ENCODE data around the gene SDHAF4.
A peak's percentile ranks its signal among the peaks of the same experiment; 100 is the strongest.
"Not testable (repeated sequence)": the region's sequence is repeated elsewhere in the genome, so short reads cannot be mapped to it uniquely, and the experiment has no call there.

The SDHAF4 gene

DNA sequence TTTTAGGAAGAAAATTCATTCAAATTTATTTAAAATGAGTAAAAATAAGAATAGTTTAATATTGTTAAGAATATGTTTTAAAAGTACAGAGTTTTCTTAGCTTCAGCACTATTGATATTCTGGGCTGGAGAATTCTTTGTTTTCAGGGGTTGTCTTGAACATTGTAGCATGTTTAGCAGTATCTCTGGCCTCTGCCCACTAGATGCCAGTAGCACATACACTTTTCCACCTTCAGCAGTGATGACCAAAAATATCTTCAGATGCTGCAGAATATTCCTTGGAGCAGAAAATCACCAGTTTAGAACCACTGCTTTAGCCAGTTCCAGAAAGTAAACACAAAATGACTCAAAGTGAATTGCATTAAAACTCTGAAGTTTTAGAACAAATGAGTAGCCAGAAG is 19.4 kb upstream of the SDHAF4 start:
- no peak for DNase-seq (ENCODE audit: low spot score)
- H3K9me3 ChIP-seq (ENCODE audit: severe bottlenecking) = no peaks in the 10 kb centered on the region
- peaks cover 8% of the 10 kb centered on the region; the same call in 1 of the 2 replicates for H3K36me3 ChIP-seq (ENCODE audit: low read depth)
- no peaks in the 10 kb centered on the region for H3K27me3 ChIP-seq (ENCODE audit: insufficient read depth, poor library complexity, severe bottlenecking)
- no peaks in the 10 kb centered on the region for H3K4me1 ChIP-seq (ENCODE audit: insufficient read depth, poor library complexity, severe bottlenecking)
- H3K27ac ChIP-seq (ENCODE audit: poor library complexity, severe bottlenecking) = no peak overlapping the region
- TF ChIP-seq, protein P1, sequence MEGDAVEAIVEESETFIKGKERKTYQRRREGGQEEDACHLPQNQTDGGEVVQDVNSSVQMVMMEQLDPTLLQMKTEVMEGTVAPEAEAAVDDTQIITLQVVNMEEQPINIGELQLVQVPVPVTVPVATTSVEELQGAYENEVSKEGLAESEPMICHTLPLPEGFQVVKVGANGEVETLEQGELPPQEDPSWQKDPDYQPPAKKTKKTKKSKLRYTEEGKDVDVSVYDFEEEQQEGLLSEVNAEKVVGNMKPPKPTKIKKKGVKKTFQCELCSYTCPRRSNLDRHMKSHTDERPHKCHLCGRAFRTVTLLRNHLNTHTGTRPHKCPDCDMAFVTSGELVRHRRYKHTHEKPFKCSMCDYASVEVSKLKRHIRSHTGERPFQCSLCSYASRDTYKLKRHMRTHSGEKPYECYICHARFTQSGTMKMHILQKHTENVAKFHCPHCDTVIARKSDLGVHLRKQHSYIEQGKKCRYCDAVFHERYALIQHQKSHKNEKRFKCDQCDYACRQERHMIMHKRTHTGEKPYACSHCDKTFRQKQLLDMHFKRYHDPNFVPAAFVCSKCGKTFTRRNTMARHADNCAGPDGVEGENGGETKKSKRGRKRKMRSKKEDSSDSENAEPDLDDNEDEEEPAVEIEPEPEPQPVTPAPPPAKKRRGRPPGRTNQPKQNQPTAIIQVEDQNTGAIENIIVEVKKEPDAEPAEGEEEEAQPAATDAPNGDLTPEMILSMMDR (IDR thresholded peaks at IDR 0.05; ENCODE audit: poor library complexity, severe bottlenecking) = peak; percentile 50
- ATAC-seq (ENCODE audit: low read depth) = peak; percentile 45; the same call in 2 of the 3 replicates
- H3K4me3 ChIP-seq (ENCODE audit: severe bottlenecking) = no peak overlapping the region

DNA sequence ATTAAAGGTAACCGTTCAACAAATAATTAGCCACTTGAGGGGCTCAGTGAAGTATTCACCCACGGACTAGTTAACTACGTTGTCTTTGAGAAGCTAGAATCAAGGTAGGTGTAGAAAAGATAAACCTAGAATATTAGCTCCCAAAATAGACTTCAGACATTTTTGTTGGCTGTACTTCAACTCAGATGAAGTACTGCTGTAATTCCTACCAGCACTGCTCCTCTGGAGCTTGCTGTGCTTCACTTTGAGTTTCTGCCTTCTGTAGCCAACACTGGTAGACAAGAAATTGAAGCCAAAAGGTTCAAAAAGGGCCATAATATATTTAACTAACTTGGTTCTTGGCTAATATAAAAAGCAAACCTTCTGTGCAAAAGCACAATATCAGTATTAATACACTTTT is 18.8 kb upstream of the SDHAF4 start:
- no peaks in the 10 kb centered on the region for H3K27me3 ChIP-seq (ENCODE audit: insufficient read depth, poor library complexity, severe bottlenecking)
- ATAC-seq (ENCODE audit: low read depth) (no peak), DNase-seq (ENCODE audit: low spot score) (no peak)
- no peaks in the 10 kb centered on the region for H3K4me1 ChIP-seq (ENCODE audit: insufficient read depth, poor library complexity, severe bottlenecking)
- no peak overlapping the region for H3K4me3 ChIP-seq (ENCODE audit: severe bottlenecking)
- H3K36me3 ChIP-seq (ENCODE audit: low read depth) = peaks cover 6% of the 10 kb centered on the region; the same call in 1 of the 2 replicates
- no peaks in the 10 kb centered on the region for H3K9me3 ChIP-seq (ENCODE audit: severe bottlenecking)
- TF ChIP-seq, protein P1 (IDR thresholded peaks at IDR 0.05; ENCODE audit: poor library complexity, severe bottlenecking) = no peak
- H3K27ac ChIP-seq (ENCODE audit: poor library complexity, severe bottlenecking) = no peak overlapping the region

- Histone ChIP-seq H3K36me3 (ENCODE audit: low read depth) (0 out of 2 replicates have a peak, but pooled peaks cover 4% of the 10 kb centered on the region), H3K27me3 (ENCODE audit: insufficient read depth, poor library complexity, severe bottlenecking) (no peaks in the 10 kb centered on the region), H3K27ac (ENCODE audit: poor library complexity, severe bottlenecking) (no peak overlapping the region), H3K4me1 (ENCODE audit: insufficient read depth, poor library complexity, severe bottlenecking) (no peaks in the 10 kb centered on the region), H3K9me3 (ENCODE audit: severe bottlenecking) (no peaks in the 10 kb centered on the region), H3K4me3 (ENCODE audit: severe bottlenecking) (no peak overlapping the region)
- no peak for ATAC-seq (ENCODE audit: low read depth)
- TF ChIP-seq, protein P1 (IDR thresholded peaks at IDR 0.05; ENCODE audit: poor library complexity, severe bottlenecking) = no peak
- DNase-seq (ENCODE audit: low spot score) = no peak
These were observed 17.4 kb upstream of the SDHAF4 start for GRCh38 chr6:70549327-70549726.

DNA sequence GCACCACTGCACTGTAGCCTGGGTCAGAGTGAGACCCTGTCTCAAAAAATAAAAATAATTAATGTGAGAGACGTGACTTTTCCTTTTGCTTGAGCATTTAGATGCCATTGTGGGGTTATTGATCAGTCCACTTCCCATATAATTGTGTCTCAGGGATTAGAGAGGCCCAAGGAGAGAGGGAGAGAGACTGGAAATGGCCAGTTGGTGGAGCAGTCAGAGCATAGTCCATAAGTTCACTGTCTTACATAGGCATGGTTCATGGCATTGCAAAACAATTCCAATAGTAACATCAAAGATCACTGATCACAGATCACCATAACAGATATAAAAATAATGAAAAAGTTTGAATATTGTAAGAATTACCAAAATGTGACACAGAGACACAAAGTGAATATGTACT is 15.2 kb upstream of the SDHAF4 start:
- no peak for DNase-seq (ENCODE audit: low spot score)
- H3K4me3 ChIP-seq (ENCODE audit: severe bottlenecking) = no peak overlapping the region
- no peaks in the 10 kb centered on the region for H3K9me3 ChIP-seq (ENCODE audit: severe bottlenecking)
- no peak for ATAC-seq (ENCODE audit: low read depth)
- H3K27ac ChIP-seq (ENCODE audit: poor library complexity, severe bottlenecking) = no peak overlapping the region
- H3K4me1 ChIP-seq (ENCODE audit: insufficient read depth, poor library complexity, severe bottlenecking) = no peaks in the 10 kb centered on the region
- 0 out of 2 replicates have a peak, but pooled peaks cover 4% of the 10 kb centered on the region for H3K36me3 ChIP-seq (ENCODE audit: low read depth)
- TF ChIP-seq, protein P1 (IDR thresholded peaks at IDR 0.05; ENCODE audit: poor library complexity, severe bottlenecking) = no peak
- H3K27me3 ChIP-seq (ENCODE audit: insufficient read depth, poor library complexity, severe bottlenecking) = no peaks in the 10 kb centered on the region

GRCh38 chr6:70552286-70552940 is 14.3 kb upstream of the SDHAF4 start:
- H3K4me3 ChIP-seq (ENCODE audit: severe bottlenecking); DNase-seq (ENCODE audit: low spot score); ATAC-seq (ENCODE audit: low read depth); H3K9me3 ChIP-seq (ENCODE audit: severe bottlenecking); H3K27ac ChIP-seq (ENCODE audit: poor library complexity, severe bottlenecking); H3K36me3 ChIP-seq (ENCODE audit: low read depth); H3K4me1 ChIP-seq (ENCODE audit: insufficient read depth, poor library complexity, severe bottlenecking); H3K27me3 ChIP-seq (ENCODE audit: insufficient read depth, poor library complexity, severe bottlenecking): not testable (repeated sequence)
